ENCODE data around the gene BCL2.

Gene BCL2

DNA sequence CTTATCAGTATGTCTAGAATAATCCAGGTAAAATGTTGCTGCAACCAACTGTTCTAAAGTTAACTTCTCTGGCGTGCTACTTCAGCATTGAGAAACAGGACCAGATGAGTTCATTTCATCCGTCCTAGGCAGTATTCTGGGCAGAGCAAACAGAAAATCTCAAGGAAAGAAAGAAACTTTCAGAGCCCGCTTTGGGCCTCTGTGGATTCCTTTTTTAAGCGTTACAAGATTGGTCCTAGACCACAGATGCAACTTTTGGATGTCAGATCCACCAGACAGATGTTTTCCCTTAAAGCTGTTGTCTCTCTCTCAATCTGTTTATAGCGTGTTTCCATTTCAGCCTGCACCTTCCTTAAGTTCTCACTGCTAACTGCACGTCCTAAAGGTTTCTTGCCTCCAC, 75.0 kb downstream of the BCL2 start:
- no peak overlapping the region for H3K4me3 ChIP-seq (ENCODE audit: low read depth, low read length)
- no peak for TF ChIP-seq CTCF (IDR thresholded peaks at IDR 0.05; ENCODE audit: low read depth, low read length, missing control alignments)
- in situ Hi-C loops (cut with HindIII; ENCODE audit: low sequenced_read_pairs), result no loop called here
- DNase-seq (ENCODE audit: low read depth), result no peak

- no peak overlapping the region for H3K4me3 ChIP-seq (ENCODE audit: low read depth, low read length)
- no peak for TF ChIP-seq CTCF (IDR thresholded peaks at IDR 0.05; ENCODE audit: low read depth, low read length, missing control alignments)
- no peak for DNase-seq (ENCODE audit: low read depth)
- in situ Hi-C loops (cut with HindIII; ENCODE audit: low sequenced_read_pairs), result no loop called here
Observed at GRCh38 chr18:63241760-63242159, 77.8 kb downstream of the BCL2 start.

- no peak for DNase-seq (ENCODE audit: low read depth)
- no peak for TF ChIP-seq CTCF (IDR thresholded peaks at IDR 0.05; ENCODE audit: low read depth, low read length, missing control alignments)
- H3K4me3 ChIP-seq (ENCODE audit: low read depth, low read length), result no peak overlapping the region
- in situ Hi-C loops (cut with HindIII; ENCODE audit: low sequenced_read_pairs), result no loop called here
Observed at GRCh38 chr18:63241317-63241712, 78.3 kb downstream of the BCL2 start.

DNA sequence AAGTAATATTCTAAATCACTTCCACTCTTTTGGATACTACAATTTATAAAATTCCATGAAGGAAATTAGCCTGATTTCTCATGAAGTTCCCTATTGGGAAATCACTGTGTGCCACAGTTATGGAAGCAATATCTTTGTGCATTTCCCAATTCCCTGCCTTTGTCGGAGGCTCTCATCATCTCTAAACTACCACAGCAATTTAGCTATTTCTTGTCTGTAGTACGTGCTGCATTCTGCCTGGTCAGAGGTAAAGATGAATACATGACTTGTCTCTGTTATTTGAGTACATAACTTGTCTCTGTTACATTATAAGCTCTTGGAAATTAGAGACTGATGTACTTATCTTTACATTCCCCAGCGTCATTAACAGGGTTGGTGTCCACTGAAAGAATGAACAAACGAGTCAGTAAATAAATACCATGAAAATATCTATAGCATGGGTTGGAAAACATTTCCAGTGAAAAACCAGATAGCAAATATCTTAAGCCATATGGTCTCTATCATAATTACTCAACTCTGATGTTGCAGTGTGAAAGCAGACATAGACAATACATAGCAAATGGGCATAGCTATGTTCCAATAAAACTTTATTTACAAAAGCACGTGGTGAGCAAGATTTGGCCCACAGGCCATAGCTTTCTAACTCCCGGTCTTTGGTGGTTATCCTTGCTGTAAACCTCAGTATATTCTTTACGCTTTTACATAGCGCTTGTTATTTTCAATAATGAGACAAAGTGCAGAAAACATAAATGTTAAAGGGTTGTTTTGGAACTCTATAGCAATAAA, 78.8 kb downstream of the BCL2 start:
- in situ Hi-C loops (cut with HindIII; ENCODE audit: low sequenced_read_pairs), result no loop called here
- H3K4me3 ChIP-seq (ENCODE audit: low read depth, low read length), result no peak overlapping the region
- no peak for TF ChIP-seq CTCF (IDR thresholded peaks at IDR 0.05; ENCODE audit: low read depth, low read length, missing control alignments)
- no peak for DNase-seq (ENCODE audit: low read depth)

GRCh38 chr18:63238693-63239075, 80.9 kb downstream of the BCL2 start:
- in situ Hi-C loops (cut with HindIII; ENCODE audit: low sequenced_read_pairs), result no loop called here
- DNase-seq (ENCODE audit: low read depth), result no peak
- no peak for TF ChIP-seq CTCF (IDR thresholded peaks at IDR 0.05; ENCODE audit: low read depth, low read length, missing control alignments)
- peak overlapping the region; percentile 4 for H3K4me3 ChIP-seq (ENCODE audit: low read depth, low read length)

DNA sequence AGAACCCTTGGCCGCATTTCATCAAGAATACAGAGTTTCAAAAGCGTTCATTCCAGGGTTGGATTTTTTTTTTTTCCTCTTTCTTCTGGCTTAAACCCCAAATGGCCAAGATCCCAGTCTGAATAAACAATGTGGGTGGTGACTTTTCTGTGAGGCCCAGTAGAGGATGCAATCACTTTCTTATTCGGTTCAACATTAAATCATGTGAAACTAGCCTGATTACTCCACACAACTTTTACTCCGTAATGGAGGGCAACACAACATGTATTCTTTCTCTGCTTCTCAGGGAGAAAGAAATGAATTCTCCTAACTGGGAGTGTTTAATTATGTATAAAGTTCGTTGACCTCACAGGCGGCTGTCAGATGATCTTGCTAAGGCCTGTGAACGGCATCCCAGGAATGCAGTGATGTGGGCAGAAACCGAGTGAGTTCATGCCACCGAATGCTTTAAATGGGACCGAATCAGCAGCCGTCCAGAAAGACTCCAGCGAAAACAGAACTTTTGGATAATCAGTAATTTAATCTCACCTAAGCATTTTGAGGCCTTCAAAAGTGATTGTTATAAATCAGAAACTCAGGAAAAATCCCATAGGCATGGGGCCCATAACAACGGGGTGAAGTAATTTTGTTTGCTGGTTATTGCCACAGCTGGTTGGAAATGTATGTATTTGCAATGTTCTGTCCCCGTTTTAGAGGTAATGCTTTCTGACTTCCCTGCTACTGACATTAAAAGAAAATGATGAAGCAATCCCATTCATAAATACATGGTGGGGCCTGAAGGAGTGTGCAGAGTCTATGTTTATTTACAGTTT, 81.5 kb downstream of the BCL2 start:
- in situ Hi-C loops (cut with HindIII; ENCODE audit: low sequenced_read_pairs), result no loop called here
- TF ChIP-seq CTCF (IDR thresholded peaks at IDR 0.05; ENCODE audit: low read depth, low read length, missing control alignments), result no peak
- DNase-seq (ENCODE audit: low read depth), result peak; percentile 89
- peak overlapping the region; percentile 4 for H3K4me3 ChIP-seq (ENCODE audit: low read depth, low read length)

All from astrocyte of the cerebellum (primary cell).